ENCODE data around the gene INAFM1.
A peak's percentile ranks its signal among the peaks of the same experiment; 100 is the strongest.
"Not testable (repeated sequence)": the region's sequence is repeated elsewhere in the genome, so short reads cannot be mapped to it uniquely, and the experiment has no call there.

The INAFM1 gene

GRCh38 chr19:47243776-47244547, 30.7 kb upstream of the INAFM1 start:
- Histone ChIP-seq H3K79me2 (ENCODE audit: low read length) (no peaks in the 10 kb centered on the region), H3K4me1 (ENCODE audit: low read length) (peaks cover 35% of the 10 kb centered on the region), H3K9me2 (replicated peaks; ENCODE audit: insufficient read depth, low read length) (no peaks in the 10 kb centered on the region), H3K36me3 (replicated peaks; ENCODE audit: insufficient read depth, low read length) (no peaks in the 10 kb centered on the region), H2AFZ (ENCODE audit: low read length) (peak overlapping the region; percentile 68), H3K9me3 (replicated peaks; ENCODE audit: insufficient read depth, low read length) (no peaks in the 10 kb centered on the region), H3F3A (ENCODE audit: insufficient read depth, low read length) (peaks cover 20% of the 10 kb centered on the region), H3K9ac (ENCODE audit: low read length) (peak overlapping the region; percentile 84), H3K27ac (ENCODE audit: low read length) (peak overlapping the region; percentile 72), H3K4me3 (ENCODE audit: low read length) (peak overlapping the region; percentile 65), H4K20me1 (ENCODE audit: insufficient read depth, low read length) (no peaks in the 10 kb centered on the region), H3K27me3 (replicated peaks; ENCODE audit: insufficient read depth, low read length) (no peaks in the 10 kb centered on the region), H3K4me2 (ENCODE audit: low read depth, low read length) (peak overlapping the region; percentile 91)
- DNase-seq = peak; percentile 92
- TF ChIP-seq, protein P1, sequence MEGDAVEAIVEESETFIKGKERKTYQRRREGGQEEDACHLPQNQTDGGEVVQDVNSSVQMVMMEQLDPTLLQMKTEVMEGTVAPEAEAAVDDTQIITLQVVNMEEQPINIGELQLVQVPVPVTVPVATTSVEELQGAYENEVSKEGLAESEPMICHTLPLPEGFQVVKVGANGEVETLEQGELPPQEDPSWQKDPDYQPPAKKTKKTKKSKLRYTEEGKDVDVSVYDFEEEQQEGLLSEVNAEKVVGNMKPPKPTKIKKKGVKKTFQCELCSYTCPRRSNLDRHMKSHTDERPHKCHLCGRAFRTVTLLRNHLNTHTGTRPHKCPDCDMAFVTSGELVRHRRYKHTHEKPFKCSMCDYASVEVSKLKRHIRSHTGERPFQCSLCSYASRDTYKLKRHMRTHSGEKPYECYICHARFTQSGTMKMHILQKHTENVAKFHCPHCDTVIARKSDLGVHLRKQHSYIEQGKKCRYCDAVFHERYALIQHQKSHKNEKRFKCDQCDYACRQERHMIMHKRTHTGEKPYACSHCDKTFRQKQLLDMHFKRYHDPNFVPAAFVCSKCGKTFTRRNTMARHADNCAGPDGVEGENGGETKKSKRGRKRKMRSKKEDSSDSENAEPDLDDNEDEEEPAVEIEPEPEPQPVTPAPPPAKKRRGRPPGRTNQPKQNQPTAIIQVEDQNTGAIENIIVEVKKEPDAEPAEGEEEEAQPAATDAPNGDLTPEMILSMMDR (IDR thresholded peaks at IDR 0.05; ENCODE audit: low read length) = peak; percentile 89
- no peak for TF ChIP-seq EZH2phosphoT487 (IDR thresholded peaks at IDR 0.05; ENCODE audit: low read length)
- TF ChIP-seq EZH2 (optimal IDR thresholded peaks at IDR 0.05; ENCODE audit: low read depth, low read length) = no peak

- no peak overlapping the region for H3K4me2 ChIP-seq (ENCODE audit: low read depth, low read length)
- no peak overlapping the region for H3K27ac ChIP-seq (ENCODE audit: low read length)
- no peaks in the 10 kb centered on the region for H3K27me3 ChIP-seq (replicated peaks; ENCODE audit: insufficient read depth, low read length)
- no peak for TF ChIP-seq EZH2phosphoT487 (IDR thresholded peaks at IDR 0.05; ENCODE audit: low read length)
- TF ChIP-seq, protein P1 (IDR thresholded peaks at IDR 0.05; ENCODE audit: low read length) = peak; percentile 94
- peaks cover 8% of the 10 kb centered on the region for H3F3A ChIP-seq (ENCODE audit: insufficient read depth, low read length)
- H3K9me2 ChIP-seq (replicated peaks; ENCODE audit: insufficient read depth, low read length) = no peaks in the 10 kb centered on the region
- H3K79me2 ChIP-seq (ENCODE audit: low read length) = no peaks in the 10 kb centered on the region
- H3K9me3 ChIP-seq (replicated peaks; ENCODE audit: insufficient read depth, low read length) = no peaks in the 10 kb centered on the region
- H3K9ac ChIP-seq (ENCODE audit: low read length) = no peak overlapping the region
- H2AFZ ChIP-seq (ENCODE audit: low read length) = no peak overlapping the region
- peak; percentile 66 for DNase-seq
- no peak overlapping the region for H3K4me3 ChIP-seq (ENCODE audit: low read length)
- peaks cover 10% of the 10 kb centered on the region for H3K4me1 ChIP-seq (ENCODE audit: low read length)
- H3K36me3 ChIP-seq (replicated peaks; ENCODE audit: insufficient read depth, low read length) = no peaks in the 10 kb centered on the region
- H4K20me1 ChIP-seq (ENCODE audit: insufficient read depth, low read length) = no peaks in the 10 kb centered on the region
Observed at GRCh38 chr19:47247308-47247990, 27.2 kb upstream of the INAFM1 start.

DNA sequence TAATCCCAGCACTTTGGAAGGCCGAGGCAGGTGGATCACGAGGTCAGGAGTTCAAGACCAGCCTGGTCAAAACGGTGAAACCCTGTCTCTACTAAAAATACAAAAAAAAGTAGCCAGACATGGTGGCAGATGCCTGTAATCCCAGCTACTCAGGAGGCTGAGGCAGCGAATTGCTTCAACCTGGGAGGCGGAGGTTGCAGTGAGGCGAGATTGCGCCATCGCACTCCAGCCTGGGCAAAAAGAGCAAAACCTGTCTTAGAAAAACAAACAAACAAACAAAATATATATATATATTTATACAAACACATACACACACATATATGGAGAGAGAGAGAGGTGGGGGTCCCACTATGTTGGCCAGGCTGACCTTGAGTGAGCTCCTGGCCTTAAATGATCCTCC, 21.7 kb upstream of the INAFM1 start:
- not testable (repeated sequence) for H3K79me2 ChIP-seq (ENCODE audit: low read length); H2AFZ ChIP-seq (ENCODE audit: low read length); H3K9ac ChIP-seq (ENCODE audit: low read length); H3K4me1 ChIP-seq (ENCODE audit: low read length); H3K27ac ChIP-seq (ENCODE audit: low read length); H3K9me3 ChIP-seq (replicated peaks; ENCODE audit: insufficient read depth, low read length); H3K4me2 ChIP-seq (ENCODE audit: low read depth, low read length); H3K36me3 ChIP-seq (replicated peaks; ENCODE audit: insufficient read depth, low read length); DNase-seq; H3K9me2 ChIP-seq (replicated peaks; ENCODE audit: insufficient read depth, low read length); H3F3A ChIP-seq (ENCODE audit: insufficient read depth, low read length); H3K4me3 ChIP-seq (ENCODE audit: low read length); H4K20me1 ChIP-seq (ENCODE audit: insufficient read depth, low read length); H3K27me3 ChIP-seq (replicated peaks; ENCODE audit: insufficient read depth, low read length)

- no peak overlapping the region for H3K4me2 ChIP-seq (ENCODE audit: low read depth, low read length)
Observed at GRCh38 chr19:47253467-47253881, 21.2 kb upstream of the INAFM1 start.

More at GRCh38 chr19:47253467-47253881, 21.2 kb upstream of the INAFM1 start:
- peaks cover 11% of the 10 kb centered on the region for H3K79me2 ChIP-seq (ENCODE audit: low read length)
- no peaks in the 10 kb centered on the region for H3K9me2 ChIP-seq (replicated peaks; ENCODE audit: insufficient read depth, low read length)
- no peaks in the 10 kb centered on the region for H4K20me1 ChIP-seq (ENCODE audit: insufficient read depth, low read length)
- H3K9ac ChIP-seq (ENCODE audit: low read length) = no peak overlapping the region
- H3K4me3 ChIP-seq (ENCODE audit: low read length) = no peak overlapping the region
- H3K4me1 ChIP-seq (ENCODE audit: low read length) = peaks cover 11% of the 10 kb centered on the region
- no peak overlapping the region for H3K27ac ChIP-seq (ENCODE audit: low read length)
- no peak for DNase-seq
- H3K27me3 ChIP-seq (replicated peaks; ENCODE audit: insufficient read depth, low read length) = no peaks in the 10 kb centered on the region
- no peaks in the 10 kb centered on the region for H3K9me3 ChIP-seq (replicated peaks; ENCODE audit: insufficient read depth, low read length)
- peaks cover 7% of the 10 kb centered on the region; the same call in 1 of the 2 replicates for H3F3A ChIP-seq (ENCODE audit: insufficient read depth, low read length)
- H3K36me3 ChIP-seq (replicated peaks; ENCODE audit: insufficient read depth, low read length) = no peaks in the 10 kb centered on the region
- H2AFZ ChIP-seq (ENCODE audit: low read length) = no peak overlapping the region
- TF ChIP-seq EZH2 (optimal IDR thresholded peaks at IDR 0.05; ENCODE audit: low read depth, low read length) = no peak
- TF ChIP-seq, protein P1 (IDR thresholded peaks at IDR 0.05; ENCODE audit: low read length) = no peak

Data from MM.1S (cell line).